Stimulated activated CD4-positive, alpha-beta T cell treated with anti-CD3 and anti-CD28 coated beads, Interleukin-12 subunit alpha, Interleukin-12 subunit beta, amount 100 ng/mL, for 24 hours (primary cell): ENCODE data around the gene APCDD1L.
"Not testable (repeated sequence)": the region's sequence is repeated elsewhere in the genome, so short reads cannot be mapped to it uniquely, and the experiment has no call there.

ENCODE experiments used
- DNase-seq, 2 experiments: peaks; one replicate each; pipeline ENCODE4 v3.0.0-alpha.2; 2020; ENCODE audit warnings: low read depth in 2 of 2

APCDD1L gene

GRCh38 chr20:58545565-58546415, 30.6 kb upstream of the APCDD1L start:
- no peak for DNase-seq

- DNase-seq = no peak
Measured at GRCh38 chr20:58544891-58545290, 29.7 kb upstream of the APCDD1L start.

GRCh38 chr20:58544286-58544685, 29.1 kb upstream of the APCDD1L start:
- no peak for DNase-seq

- DNase-seq = no peak
Measured at GRCh38 chr20:58543274-58543673, 28.1 kb upstream of the APCDD1L start.

- no peak for DNase-seq
Measured at GRCh38 chr20:58542411-58543095, 27.4 kb upstream of the APCDD1L start.

- not testable (repeated sequence) for DNase-seq
Measured at GRCh38 chr20:58542034-58542410, 26.8 kb upstream of the APCDD1L start.

GRCh38 chr20:58538752-58539151, 23.6 kb upstream of the APCDD1L start:
- no peak for DNase-seq

GRCh38 chr20:58537831-58538230, 22.6 kb upstream of the APCDD1L start:
- no peak for DNase-seq

- no peak for DNase-seq
Measured at GRCh38 chr20:58536289-58536688, 21.1 kb upstream of the APCDD1L start.

- DNase-seq = no peak
Measured at GRCh38 chr20:58531657-58532056, 16.5 kb upstream of the APCDD1L start.

- no peak for DNase-seq
Measured at GRCh38 chr20:58531063-58531462, 15.9 kb upstream of the APCDD1L start.

GRCh38 chr20:58528412-58528811, 13.2 kb upstream of the APCDD1L start:
- DNase-seq = no peak

GRCh38 chr20:58526411-58526810, 11.2 kb upstream of the APCDD1L start:
- no peak for DNase-seq

GRCh38 chr20:58524814-58525213, 9.6 kb upstream of the APCDD1L start:
- DNase-seq = no peak

GRCh38 chr20:58523971-58524315, 8.7 kb upstream of the APCDD1L start:
- DNase-seq = no peak

GRCh38 chr20:58523072-58523970, 8.1 kb upstream of the APCDD1L start:
- no peak for DNase-seq

- DNase-seq = no peak
Measured at GRCh38 chr20:58522666-58523065, 7.5 kb upstream of the APCDD1L start.

- no peak for DNase-seq
Measured at GRCh38 chr20:58521763-58522162, 6.6 kb upstream of the APCDD1L start.

GRCh38 chr20:58519940-58520712, 4.9 kb upstream of the APCDD1L start:
- no peak for DNase-seq

- DNase-seq = no peak
Measured at GRCh38 chr20:58518896-58519593, 3.8 kb upstream of the APCDD1L start.

GRCh38 chr20:58518387-58518786, 3.2 kb upstream of the APCDD1L start:
- DNase-seq = no peak
